Breast epithelium (tissue), 3 donors: ENCODE data around the gene ASB6.

ENCODE experiments used
- CTCF ChIP-seq, 3 donors: fragments of 450-650 bp; IDR thresholded peaks; one replicate each; pipeline ENCODE4 v1.5.1; 2016 to 2017; ENCODE audit warnings: antibody characterized with exemption in 3 of 3, mild to moderate bottlenecking in 3 of 3, moderate library complexity in 3 of 3
- POLR2A ChIP-seq: fragments of 450-650 bp; IDR thresholded peaks from one replicate; pipeline ENCODE4 v1.6.1; 2016; ENCODE audit warnings: antibody characterized with exemption, mild to moderate bottlenecking, moderate library complexity
- POLR2AphosphoS5 ChIP-seq, 3 donors: sonication (generic); formaldehyde crosslinking; IDR thresholded peaks; one replicate each; pipeline ENCODE4 v1.6.1; 2017; ENCODE audit warnings: antibody characterized with exemption in 3 of 3

- no peak for TF ChIP-seq CTCF (IDR thresholded peaks at IDR 0.05)
- TF ChIP-seq POLR2A, result no peak
- no peak for TF ChIP-seq POLR2AphosphoS5 (IDR thresholded peaks at IDR 0.05)
Observed at GRCh38 chr9:129606161-129607026, 35.6 kb downstream of the ASB6 start.
